Prostate gland (tissue), 2 donors: ENCODE data around the gene RUNDC3A. TPM values are rescaled to one million over a fixed set of nuclear protein-coding genes. Genes with fewer than 3 reads are reported as not detected.

Experiments used
- DNase-seq: peaks from one replicate; pipeline ENCODE4 v3.0.0-alpha.2; 2019; ENCODE audit warnings: low spot score
- H3K27ac ChIP-seq, 2 donors: fragments of 200-600 bp; sonication (generic); 2 replicates each; pipeline ENCODE4 v1.5.1; 2017 to 2019
- H3K27me3 ChIP-seq: fragments of 200-600 bp; sonication (generic); replicated peaks from 2 replicates; pipeline ENCODE4 v1.5.1; 2019; ENCODE audit not compliant: insufficient read depth
- H3K36me3 ChIP-seq, 2 donors: fragments of 200-600 bp; sonication (generic); 1 replicate in 1 of 2; 2 replicates in 1 of 2; pipeline versions ENCODE4 v1.5.1 to v1.8.1; 2017 to 2019
- H3K4me1 ChIP-seq: fragments of 200-600 bp; sonication (generic); replicated peaks from 2 replicates; pipeline ENCODE4 v1.5.1; 2019
- H3K4me3 ChIP-seq, 2 donors: fragments of 200-600 bp; sonication (generic); 2 replicates each; pipeline ENCODE4 v1.5.1; 2017 to 2019
- H3K9me3 ChIP-seq: fragments of 200-600 bp; sonication (generic); 2 replicates; pipeline ENCODE4 v1.5.1; 2017
- POLR2A ChIP-seq: fragments of 450-650 bp; IDR thresholded peaks from one replicate; pipeline ENCODE4 v1.6.1; 2016; ENCODE audit warnings: antibody characterized with exemption, mild to moderate bottlenecking
- POLR2AphosphoS5 ChIP-seq: sonication (generic); formaldehyde crosslinking; IDR thresholded peaks from one replicate; pipeline ENCODE4 v1.6.1; 2017; ENCODE audit warnings: antibody characterized with exemption
- WGBS: methylation state at CpG from one replicate; pipeline ENCODE4 v1.1.5; 2018; 5-methylcytosine and 5-hydroxymethylcytosine counted together
- intact Hi-C: fragments of 100-400 bp; cut with DNase I; formaldehyde crosslinking; loops from one replicate; pipeline ENCODE4 v1.14.2; 2022
- total RNA-seq, 2 donors: library from RNA; depleted of rRNA; stranded (reverse); fragments of >200 nt; gene quantifications; one replicate each; pipeline ENCODE4 v1.1.0, GENCODE V29; 2016
- TF ChIP-seq, protein P1 (sequence below), 4 experiments: fragments of 200-600 bp in 2 of 4; fragments of 450-650 bp in 2 of 4; sonication (generic) in 2 of 4; IDR thresholded peaks; 1 replicate in 3 of 4; 2 replicates in 1 of 4; pipeline ENCODE4 v1.5.1; 2016 to 2019; ENCODE audit warnings: antibody characterized with exemption in 4 of 4, mild to moderate bottlenecking in 2 of 4, moderate library complexity in 2 of 4

Gene RUNDC3A
- total RNA-seq, 2 donors from 2014 or later = 0.68 to 2.9 TPM

DNA sequence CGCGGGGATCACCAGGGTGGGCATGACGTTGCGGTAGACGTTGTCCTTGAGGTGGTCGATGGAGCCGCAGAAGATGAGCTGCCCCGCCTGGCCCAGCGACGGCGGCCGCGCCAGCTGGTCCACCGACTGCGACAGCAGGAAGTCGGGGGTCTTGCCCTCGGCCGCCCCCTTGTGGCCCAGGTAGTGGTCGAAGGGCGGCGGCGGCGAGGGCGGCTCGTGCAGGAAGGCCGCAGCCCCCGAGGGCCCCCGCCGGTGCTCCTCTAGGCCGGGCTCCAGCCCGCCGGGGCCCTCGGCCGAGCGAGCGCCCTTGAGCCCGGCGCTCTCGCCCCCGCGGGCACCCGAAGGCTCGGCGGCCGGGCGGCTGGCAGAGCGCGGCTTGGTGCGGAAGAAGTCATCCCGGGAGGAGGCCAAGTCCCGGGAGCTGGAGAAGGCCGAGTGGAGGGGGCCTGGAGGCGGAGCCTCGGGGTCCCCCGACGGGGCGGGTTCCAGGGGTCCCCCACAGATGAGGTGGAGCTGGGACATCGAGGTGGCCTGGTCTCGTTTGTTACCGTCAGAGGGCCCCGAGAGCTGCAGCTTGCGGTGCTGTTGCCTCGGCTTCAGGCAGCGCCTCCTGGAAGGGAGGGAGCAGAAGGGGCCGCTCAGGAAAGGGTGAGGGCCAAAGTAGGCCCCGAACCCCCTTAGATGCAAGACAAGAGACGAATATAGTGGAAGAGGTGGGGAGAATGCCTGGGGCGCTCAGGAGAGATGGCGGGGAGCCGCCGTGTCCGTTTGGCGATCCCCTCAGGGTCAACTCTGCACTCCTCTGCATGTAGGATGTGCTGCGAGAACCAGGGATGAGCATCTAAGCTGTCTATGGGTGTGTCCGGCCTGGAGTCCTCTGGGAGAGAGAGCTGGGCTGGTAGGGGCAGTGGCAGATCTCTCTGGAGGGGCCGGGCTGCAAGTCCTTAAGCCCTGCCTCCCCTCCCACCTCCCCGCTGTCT is 46.5 kb downstream of the RUNDC3A start:
- TF ChIP-seq, protein P1, sequence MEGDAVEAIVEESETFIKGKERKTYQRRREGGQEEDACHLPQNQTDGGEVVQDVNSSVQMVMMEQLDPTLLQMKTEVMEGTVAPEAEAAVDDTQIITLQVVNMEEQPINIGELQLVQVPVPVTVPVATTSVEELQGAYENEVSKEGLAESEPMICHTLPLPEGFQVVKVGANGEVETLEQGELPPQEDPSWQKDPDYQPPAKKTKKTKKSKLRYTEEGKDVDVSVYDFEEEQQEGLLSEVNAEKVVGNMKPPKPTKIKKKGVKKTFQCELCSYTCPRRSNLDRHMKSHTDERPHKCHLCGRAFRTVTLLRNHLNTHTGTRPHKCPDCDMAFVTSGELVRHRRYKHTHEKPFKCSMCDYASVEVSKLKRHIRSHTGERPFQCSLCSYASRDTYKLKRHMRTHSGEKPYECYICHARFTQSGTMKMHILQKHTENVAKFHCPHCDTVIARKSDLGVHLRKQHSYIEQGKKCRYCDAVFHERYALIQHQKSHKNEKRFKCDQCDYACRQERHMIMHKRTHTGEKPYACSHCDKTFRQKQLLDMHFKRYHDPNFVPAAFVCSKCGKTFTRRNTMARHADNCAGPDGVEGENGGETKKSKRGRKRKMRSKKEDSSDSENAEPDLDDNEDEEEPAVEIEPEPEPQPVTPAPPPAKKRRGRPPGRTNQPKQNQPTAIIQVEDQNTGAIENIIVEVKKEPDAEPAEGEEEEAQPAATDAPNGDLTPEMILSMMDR (IDR thresholded peaks at IDR 0.05) = no peak
- no peak for TF ChIP-seq POLR2A
- no peak for TF ChIP-seq POLR2AphosphoS5
- H3K27ac ChIP-seq = no peak overlapping the region
- intact Hi-C loops = no loop called here
- no peaks in the 10 kb centered on the region for H3K9me3 ChIP-seq
- H3K4me1 ChIP-seq = no peaks in the 10 kb centered on the region
- H3K27me3 ChIP-seq = no peaks in the 10 kb centered on the region
- peaks cover 5 to 7% of the 10 kb centered on the region in 2 donors for H3K36me3 ChIP-seq
- H3K4me3 ChIP-seq = no peak overlapping the region
- 73% methylated on average over 53 of the region's 77 CpGs for WGBS
- DNase-seq = no peak

DNA sequence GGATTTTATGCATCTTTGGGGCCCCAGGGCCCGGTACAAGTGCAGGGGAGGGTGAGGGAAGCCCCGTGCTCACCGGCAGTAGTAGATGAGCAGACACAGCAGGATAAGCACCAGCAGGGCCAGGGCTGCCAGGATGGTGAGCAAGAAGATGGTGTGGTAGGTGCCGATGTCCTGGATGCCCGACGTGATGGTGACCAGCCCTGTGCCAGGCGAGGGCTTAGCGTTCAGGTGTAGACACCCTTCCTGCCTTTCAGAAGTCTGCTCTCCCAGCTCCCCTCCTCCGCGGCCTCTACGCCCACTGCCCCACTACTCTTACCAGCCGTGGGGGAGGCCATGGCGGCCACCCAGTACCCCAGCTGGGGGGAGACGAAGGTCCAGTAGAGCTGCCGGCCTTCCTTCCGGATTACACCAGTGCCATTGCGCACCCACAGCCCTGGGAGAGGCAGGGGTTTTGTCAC is 47.3 kb downstream of the RUNDC3A start:
- Histone ChIP-seq H3K4me1 (no peaks in the 10 kb centered on the region), H3K36me3 (peaks cover 5 to 6% of the 10 kb centered on the region in 2 donors), H3K4me3 (no peak overlapping the region), H3K27me3 (no peaks in the 10 kb centered on the region), H3K27ac (no peak overlapping the region), H3K9me3 (no peaks in the 10 kb centered on the region)
- intact Hi-C loops = no loop called here
- no peak for TF ChIP-seq POLR2A
- TF ChIP-seq POLR2AphosphoS5 = no peak
- TF ChIP-seq, protein P1 (IDR thresholded peaks at IDR 0.05) = no peak
- 83% methylated on average over 17 of the region's 17 CpGs for WGBS
- DNase-seq = no peak

DNA sequence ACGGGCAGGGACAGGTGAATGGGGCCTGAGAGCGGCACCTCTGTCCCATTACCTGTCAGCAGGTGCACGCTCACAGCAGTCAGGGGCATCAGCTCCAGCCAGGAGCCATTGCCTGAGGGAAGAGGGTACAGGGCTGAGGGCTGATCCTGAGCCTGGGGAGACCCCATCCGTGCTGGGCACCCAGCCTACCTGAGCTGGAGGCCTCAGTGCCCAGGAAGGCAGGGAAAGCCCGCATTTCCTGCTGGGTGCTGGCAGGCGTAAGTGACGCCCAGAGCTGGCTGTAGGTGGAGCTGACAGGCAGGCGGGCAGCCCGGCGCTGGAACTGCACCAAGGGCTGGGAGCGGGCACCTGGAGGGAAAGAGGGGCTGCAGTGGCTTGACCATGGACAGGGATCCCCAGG is 47.8 kb downstream of the RUNDC3A start:
- 82% methylated on average over 8 of the region's 11 CpGs for WGBS
- no peaks in the 10 kb centered on the region for H3K27me3 ChIP-seq
- TF ChIP-seq, protein P1 (IDR thresholded peaks at IDR 0.05) = no peak
- TF ChIP-seq POLR2A (no peak), POLR2AphosphoS5 (no peak)
- intact Hi-C loops = no loop called here
- H3K4me3 ChIP-seq = no peak overlapping the region
- H3K4me1 ChIP-seq = no peaks in the 10 kb centered on the region
- H3K36me3 ChIP-seq = peaks cover 5 to 6% of the 10 kb centered on the region in 2 donors
- no peaks in the 10 kb centered on the region for H3K9me3 ChIP-seq
- no peak for DNase-seq
- no peak overlapping the region for H3K27ac ChIP-seq

DNA sequence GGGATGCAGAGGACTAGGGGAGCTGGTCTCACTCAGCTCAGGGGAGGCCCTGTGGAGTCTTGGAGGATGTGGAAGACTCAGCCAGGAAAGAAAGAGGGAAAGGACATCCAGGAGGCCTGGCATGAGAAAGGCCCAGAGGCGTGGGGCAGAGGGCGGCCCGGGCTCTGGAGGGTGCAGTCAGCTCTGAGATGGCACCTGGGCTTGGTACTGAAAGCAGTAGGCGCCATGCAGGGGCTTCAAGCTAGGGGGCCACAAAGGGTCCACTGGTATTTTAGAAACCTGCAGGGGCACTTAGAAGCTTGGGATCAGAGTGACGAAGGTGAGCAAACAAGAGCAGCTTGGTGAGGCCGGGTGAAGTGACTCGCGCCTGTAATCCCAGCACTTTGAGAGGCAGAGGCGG is 49.7 kb downstream of the RUNDC3A start:
- no peak overlapping the region for H3K27ac ChIP-seq
- TF ChIP-seq, protein P1 (IDR thresholded peaks at IDR 0.05) = no peak
- TF ChIP-seq POLR2AphosphoS5 = no peak
- TF ChIP-seq POLR2A = no peak
- no peaks in the 10 kb centered on the region for H3K9me3 ChIP-seq
- WGBS = 90% methylated on average over 9 of the region's 9 CpGs
- no peaks in the 10 kb centered on the region for H3K4me1 ChIP-seq
- no peaks in the 10 kb centered on the region for H3K27me3 ChIP-seq
- no peak overlapping the region for H3K4me3 ChIP-seq
- no peak for DNase-seq
- H3K36me3 ChIP-seq = no peaks in the 10 kb centered on the region
- intact Hi-C loops = no loop called here

DNA sequence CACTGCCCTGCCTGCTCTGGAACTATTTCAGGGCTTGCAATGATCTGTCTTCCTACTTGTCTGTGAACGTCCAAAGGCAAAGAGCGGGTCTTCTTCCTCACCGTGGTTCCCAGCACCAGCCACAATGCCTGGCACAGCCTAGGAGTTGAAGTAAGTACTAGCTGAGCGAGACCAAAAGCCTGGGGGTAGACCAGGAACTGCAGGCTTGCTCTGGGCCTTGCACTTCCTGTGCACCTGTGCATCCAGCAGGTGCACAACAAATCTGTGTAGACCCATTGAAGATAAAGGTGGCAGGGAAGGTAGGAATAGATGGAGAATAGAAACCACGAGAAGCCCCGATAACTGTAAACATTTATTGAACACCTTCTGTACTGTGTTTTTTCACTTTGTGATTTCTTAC is 50.6 kb downstream of the RUNDC3A start:
- no peak for TF ChIP-seq POLR2AphosphoS5
- TF ChIP-seq POLR2A = no peak
- TF ChIP-seq, protein P1 (IDR thresholded peaks at IDR 0.05) = no peak
- H3K27me3 ChIP-seq = no peaks in the 10 kb centered on the region
- WGBS = 82% methylated on average over 6 of the region's 6 CpGs

More for the DNA sequence above, 50.6 kb downstream of the RUNDC3A start:
- DNase-seq = no peak
- Histone ChIP-seq H3K36me3 (no peaks in the 10 kb centered on the region), H3K4me3 (no peak overlapping the region), H3K9me3 (no peaks in the 10 kb centered on the region), H3K4me1 (no peaks in the 10 kb centered on the region), H3K27ac (no peak overlapping the region)
- intact Hi-C loops = no loop called here
